Motor neuron (in vitro differentiated cells): ENCODE data around the gene HERC3. TPM values are rescaled to one million over a fixed set of nuclear protein-coding genes. Genes with fewer than 3 reads are reported as not detected.

Source experiments
- ATAC-seq, 8 experiments: fragments of 200-7000 bp; cut with Tn5 transposase; replicated peaks in 6 of 8; 2 replicates each; pipeline ENCODE4 v1.8.0; 2021; ENCODE audit warnings: mild to moderate bottlenecking in 8 of 8, moderate library complexity in 8 of 8
- H3K27ac ChIP-seq, 2 donors: fragments of 250-450 bp; sonication (Bioruptor Pico); 2 replicates each; pipeline ENCODE4 v1.9.0; 2021; ENCODE audit warnings: antibody characterized with exemption in 2 of 2, mild to moderate bottlenecking in 2 of 2, moderate library complexity in 1 of 2
- H3K4me1 ChIP-seq, 2 donors: fragments of 250-450 bp; sonication (Bioruptor Pico); replicated peaks in 1 of 2; 2 replicates each; pipeline ENCODE4 v1.6.1; 2021; ENCODE audit warnings: antibody characterized with exemption in 2 of 2, mild to moderate bottlenecking in 2 of 2, moderate library complexity in 1 of 2
- H3K4me3 ChIP-seq, 5 donors: fragments of 250-450 bp; sonication (Bioruptor Pico); 2 replicates each; pipeline ENCODE4 v1.9.0; 2021; ENCODE audit warnings: antibody characterized with exemption in 5 of 5, mild to moderate bottlenecking in 5 of 5, moderate library complexity in 4 of 5
- WGBS, 10 experiments: fragments of 450-650 bp; shearing (Covaris generic); methylation state at CpG; one replicate each; pipeline ENCODE4 v1.0.0; 2022; 5-methylcytosine and 5-hydroxymethylcytosine counted together
- in situ Hi-C, 9 experiments: fragments of 400-800 bp; cut with MboI; loops; one replicate each; pipeline ENCODE4 v1.15.0; 2021; ENCODE audit warnings: low sequenced_read_pairs in 9 of 9, low pct_unique_long_range_greater_than_20kb in 2 of 9; ENCODE audit not compliant: unreplicated experiment in 9 of 9
- total RNA-seq, 8 experiments: library from RNA; unstranded; fragments of 300-600 nt; gene quantifications; 2 replicates each; pipeline versions ENCODE4 v1.2.3 to v1.2.4, GENCODE V29; 2022

Gene HERC3
- total RNA-seq, 8 experiments from 2014 or later, result 7.0 to 23.5 (median 13.4) TPM

- no peak for ATAC-seq
- WGBS, 10 experiments, result 84 to 100% (median 98%) methylated on average over 1 to 7 of the region's 10 CpGs; no CpG with 5 or more reads in 3 of the 10 experiments
- no peak overlapping the region for H3K27ac ChIP-seq
- H3K4me3 ChIP-seq, result no peak overlapping the region
- in situ Hi-C loops, result no loop called here
- no peaks in the 10 kb centered on the region for H3K4me1 ChIP-seq
These were observed 158.1 kb downstream of the HERC3 start for GRCh38 chr4:88750369-88750768.

- in situ Hi-C loops, result no loop called here
- no peak for ATAC-seq
These were observed 159.2 kb downstream of the HERC3 start for GRCh38 chr4:88751258-88752075.

DNA sequence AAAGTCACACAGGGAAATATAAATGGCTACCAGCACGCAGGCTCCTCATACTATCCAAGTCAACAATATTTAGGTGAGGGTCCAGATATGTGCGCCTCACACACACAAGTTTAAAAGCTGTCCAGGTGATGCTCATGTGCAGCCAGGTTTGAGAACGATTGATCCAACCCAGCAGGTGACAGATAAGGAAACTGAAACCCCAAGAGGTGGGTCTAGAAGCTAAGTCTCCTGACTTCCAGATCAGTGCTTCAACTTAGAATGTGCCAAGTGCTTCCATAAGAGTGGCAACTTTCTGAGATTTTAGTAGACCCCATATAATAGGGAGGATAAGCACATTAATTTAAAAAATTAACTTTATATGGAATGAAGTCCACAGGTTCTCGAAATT is 159.8 kb downstream of the HERC3 start:
- Histone ChIP-seq H3K4me1 (no peaks in the 10 kb centered on the region), H3K27ac (no peak overlapping the region), H3K4me3 (no peak overlapping the region)
- ATAC-seq, result no peak
- in situ Hi-C loops, result no loop called here
- 67 to 100% (median 91%) methylated on average over 1 to 4 of the region's 4 CpGs; no CpG with 5 or more reads in 1 of the 10 experiments for WGBS, 10 experiments

More at GRCh38 chr4:88751258-88752075, 159.2 kb downstream of the HERC3 start:
- Histone ChIP-seq H3K27ac (no peak overlapping the region), H3K4me3 (no peak overlapping the region), H3K4me1 (no peaks in the 10 kb centered on the region)
- WGBS, 10 experiments, result 79 to 100% (median 96%) methylated on average over 3 to 7 of the region's 7 CpGs

- H3K4me3 ChIP-seq, result no peak overlapping the region
- in situ Hi-C loops, result no loop called here
These were observed 160.5 kb downstream of the HERC3 start for GRCh38 chr4:88752754-88753153.

DNA sequence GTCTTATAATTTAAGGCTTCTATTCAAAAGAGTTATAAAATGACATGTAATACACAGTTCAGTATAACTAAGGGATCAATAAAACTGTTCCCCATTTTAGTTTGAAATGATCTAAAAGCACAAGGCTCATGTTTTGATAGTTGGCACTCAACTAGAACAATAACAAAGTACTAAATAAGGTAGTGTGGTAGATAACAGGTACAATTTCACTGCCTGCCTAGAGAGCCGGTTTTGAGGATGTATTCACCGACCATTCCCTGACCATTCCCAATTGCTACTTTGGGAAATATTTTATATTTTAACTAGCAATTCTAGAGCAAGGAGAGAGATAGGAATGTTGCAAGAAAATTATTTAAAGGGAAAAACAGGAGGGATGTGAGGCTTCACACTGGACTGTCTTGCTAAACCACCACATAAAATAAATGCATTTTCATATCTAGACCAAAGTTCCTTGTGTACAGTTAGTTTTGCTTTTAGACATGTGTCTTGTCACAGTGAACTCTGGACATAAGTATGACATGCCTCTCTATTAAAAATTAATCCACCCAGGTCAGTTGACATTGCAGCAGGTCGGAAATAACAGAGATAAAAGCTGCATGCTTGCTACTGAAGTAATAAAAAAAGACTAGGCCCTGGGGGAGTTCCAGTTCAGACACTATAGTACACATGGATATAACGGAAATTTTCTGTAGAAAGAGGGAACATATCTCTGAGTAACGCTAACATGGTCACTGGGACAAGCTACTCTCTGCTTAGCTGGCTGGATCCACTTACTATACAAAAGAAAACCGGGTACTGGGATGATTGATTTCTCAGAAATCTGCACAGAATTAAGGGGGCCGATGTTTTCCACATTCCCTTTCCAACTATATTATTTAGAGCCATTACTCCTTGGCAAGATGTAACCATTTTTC is 161.6 kb downstream of the HERC3 start:
- in situ Hi-C loops, result no loop called here
- Histone ChIP-seq H3K4me1 (peaks cover 5 to 6% of the 10 kb centered on the region in 2 donors), H3K4me3 (no peak overlapping the region), H3K27ac (no peak overlapping the region)
- ATAC-seq, result no peak
- 68 to 100% (median 81%) methylated on average over 1 to 7 of the region's 7 CpGs for WGBS, 10 experiments

More at GRCh38 chr4:88752754-88753153, 160.5 kb downstream of the HERC3 start:
- no peak for ATAC-seq
- Histone ChIP-seq H3K4me1 (no peaks in the 10 kb centered on the region), H3K27ac (no peak overlapping the region)
- WGBS, 10 experiments, result 71 to 100% (median 80%) methylated on average over 1 to 2 of the region's 2 CpGs; no CpG with 5 or more reads in 7 of the 10 experiments

- 80 to 100% (median 100%) methylated on average over 1 to 3 of the region's 3 CpGs; no CpG with 5 or more reads in 3 of the 10 experiments for WGBS, 10 experiments
- Histone ChIP-seq H3K4me1 (peaks cover 11 to 13% of the 10 kb centered on the region in 2 donors), H3K27ac (no peak overlapping the region), H3K4me3 (no peak overlapping the region)
- in situ Hi-C loops, result no loop called here
- ATAC-seq, result no peak
These were observed 162.5 kb downstream of the HERC3 start for GRCh38 chr4:88754796-88755195.

GRCh38 chr4:88755454-88755853 is 163.2 kb downstream of the HERC3 start:
- Histone ChIP-seq H3K27ac (no peak overlapping the region), H3K4me3 (no peak overlapping the region), H3K4me1 (peaks cover 11 to 13% of the 10 kb centered on the region in 2 donors)
- 100% methylated on average over 1 of the region's 1 CpG; no CpG with 5 or more reads in 2 of the 10 experiments for WGBS, 10 experiments
- ATAC-seq, result no peak
- in situ Hi-C loops, result no loop called here

GRCh38 chr4:88756149-88756548 is 163.9 kb downstream of the HERC3 start:
- ATAC-seq, result peak in 1 of 8 experiments; percentile 56
- Histone ChIP-seq H3K4me3 (no peak overlapping the region), H3K27ac (no peak overlapping the region), H3K4me1 (peaks cover 11 to 13% of the 10 kb centered on the region in 2 donors)
- in situ Hi-C loops, result no loop called here
- WGBS, 10 experiments, result 33 to 100% (median 94%) methylated on average over 1 to 4 of the region's 5 CpGs

DNA sequence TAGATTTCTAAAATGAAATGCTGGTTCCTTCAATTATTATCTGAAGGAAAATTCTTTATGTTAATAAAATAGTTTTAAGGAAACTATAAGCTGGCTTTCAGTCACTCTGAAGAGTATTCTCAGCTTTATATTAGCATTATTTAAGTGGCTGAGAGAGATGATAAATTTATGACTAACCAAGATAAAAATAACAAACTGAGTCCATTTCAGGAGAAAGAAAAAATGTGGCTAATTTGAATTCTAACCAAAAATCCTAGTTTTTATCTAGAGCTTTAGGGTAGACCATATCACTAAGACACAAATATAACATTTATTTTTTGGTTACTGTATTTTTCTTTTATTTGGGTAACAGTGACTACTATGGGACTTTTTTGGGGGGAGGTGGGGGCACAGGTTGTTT is 164.8 kb downstream of the HERC3 start:
- Histone ChIP-seq H3K4me3 (no peak overlapping the region), H3K4me1 (peaks cover 11 to 13% of the 10 kb centered on the region in 2 donors), H3K27ac (no peak overlapping the region)
- ATAC-seq, result no peak
- in situ Hi-C loops, result no loop called here

GRCh38 chr4:88757776-88758175 is 165.5 kb downstream of the HERC3 start:
- H3K4me1 ChIP-seq, result peaks cover 11 to 13% of the 10 kb centered on the region in 2 donors
- in situ Hi-C loops, result no loop called here
- peak overlapping the region in 1 of 5 donors; percentile 18 for H3K4me3 ChIP-seq
- 69 to 100% (median 86%) methylated on average over 2 to 6 of the region's 6 CpGs; no CpG with 5 or more reads in 3 of the 10 experiments for WGBS, 10 experiments
- no peak overlapping the region for H3K27ac ChIP-seq
- ATAC-seq, result no peak

Other genes starting within 250 kb of the HERC3 start
- gene HERC6, start 213.6 kb upstream of the HERC3 start, total RNA-seq, result 10 to 100 TPM in 2 of 8 experiments, 1 to 10 TPM in 4, under 1 TPM in 2; 0.38 to 32.4 (median 2.5) TPM
- gene HERC5, start 135.4 kb upstream of the HERC3 start, total RNA-seq, result 10 to 100 TPM in 1 of 8 experiments, 1 to 10 TPM in 3, under 1 TPM in 4; 0.32 to 11.3 (median 1.7) TPM
- gene PYURF, start 68.7 kb upstream of the HERC3 start, total RNA-seq, result 10 to 100 TPM; 48.4 to 95.5 (median 68.7) TPM
- 10 to 100 TPM; 11.1 to 47.5 (median 32.6) TPM for gene NAP1L5, start 105.3 kb downstream of the HERC3 start, total RNA-seq